IPS-NIHi11 (cell line): ENCODE results near the gene PROZ.
"Not testable (repeated sequence)": the region's sequence is repeated elsewhere in the genome, so short reads cannot be mapped to it uniquely, and the experiment has no call there.

Experiments
- DNase-seq: peaks from one replicate; pipeline ENCODE4 v3.0.0; 2012; ENCODE audit warnings: mixed read lengths, low spot score

PROZ gene, protein sequence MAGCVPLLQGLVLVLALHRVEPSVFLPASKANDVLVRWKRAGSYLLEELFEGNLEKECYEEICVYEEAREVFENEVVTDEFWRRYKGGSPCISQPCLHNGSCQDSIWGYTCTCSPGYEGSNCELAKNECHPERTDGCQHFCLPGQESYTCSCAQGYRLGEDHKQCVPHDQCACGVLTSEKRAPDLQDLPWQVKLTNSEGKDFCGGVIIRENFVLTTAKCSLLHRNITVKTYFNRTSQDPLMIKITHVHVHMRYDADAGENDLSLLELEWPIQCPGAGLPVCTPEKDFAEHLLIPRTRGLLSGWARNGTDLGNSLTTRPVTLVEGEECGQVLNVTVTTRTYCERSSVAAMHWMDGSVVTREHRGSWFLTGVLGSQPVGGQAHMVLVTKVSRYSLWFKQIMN

DNA sequence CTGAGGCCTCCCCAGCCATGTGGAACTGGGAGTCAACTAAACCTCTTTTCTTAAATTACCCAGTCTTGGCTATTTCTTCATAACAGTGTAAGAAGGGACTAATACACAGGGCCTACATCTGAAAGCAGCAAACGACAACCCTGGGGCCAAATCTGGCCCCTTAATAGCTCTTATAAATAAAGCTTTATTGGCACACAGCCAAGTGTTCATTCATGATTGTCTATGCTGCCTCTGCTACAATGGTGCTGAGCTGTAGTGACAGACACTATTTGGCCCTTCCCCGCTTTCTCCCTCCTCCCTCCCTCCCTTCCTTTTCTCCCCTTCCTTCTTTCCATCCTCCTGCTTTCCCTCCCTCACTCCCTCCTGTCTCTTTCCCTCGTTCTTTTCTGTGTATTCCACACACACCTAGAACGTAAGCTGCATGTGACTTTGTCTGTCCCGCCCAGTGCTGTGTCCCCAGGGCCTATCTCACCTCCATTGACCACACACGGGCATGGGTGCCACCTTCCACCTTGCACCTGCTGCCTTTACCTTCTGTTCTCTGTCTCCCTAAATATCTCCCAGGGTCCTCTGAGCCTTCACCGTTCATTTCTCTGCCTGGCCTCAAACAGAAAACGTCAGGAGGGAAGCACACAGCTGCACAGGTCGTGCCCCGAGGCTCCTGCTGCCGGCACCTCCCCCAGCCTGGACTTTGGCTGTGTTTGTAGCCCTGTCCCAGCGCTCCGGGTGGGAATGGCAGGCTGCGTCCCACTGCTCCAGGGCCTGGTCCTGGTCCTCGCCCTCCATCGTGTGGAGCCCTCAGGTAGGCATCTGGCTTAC, at the start of gene PROZ:
Gene PROZ (plus strand): TSS at position 720 of the 819 bp plus-strand sequence. CDS start 13 bp downstream, at position 733.
- DNase-seq = no peak

DNA sequence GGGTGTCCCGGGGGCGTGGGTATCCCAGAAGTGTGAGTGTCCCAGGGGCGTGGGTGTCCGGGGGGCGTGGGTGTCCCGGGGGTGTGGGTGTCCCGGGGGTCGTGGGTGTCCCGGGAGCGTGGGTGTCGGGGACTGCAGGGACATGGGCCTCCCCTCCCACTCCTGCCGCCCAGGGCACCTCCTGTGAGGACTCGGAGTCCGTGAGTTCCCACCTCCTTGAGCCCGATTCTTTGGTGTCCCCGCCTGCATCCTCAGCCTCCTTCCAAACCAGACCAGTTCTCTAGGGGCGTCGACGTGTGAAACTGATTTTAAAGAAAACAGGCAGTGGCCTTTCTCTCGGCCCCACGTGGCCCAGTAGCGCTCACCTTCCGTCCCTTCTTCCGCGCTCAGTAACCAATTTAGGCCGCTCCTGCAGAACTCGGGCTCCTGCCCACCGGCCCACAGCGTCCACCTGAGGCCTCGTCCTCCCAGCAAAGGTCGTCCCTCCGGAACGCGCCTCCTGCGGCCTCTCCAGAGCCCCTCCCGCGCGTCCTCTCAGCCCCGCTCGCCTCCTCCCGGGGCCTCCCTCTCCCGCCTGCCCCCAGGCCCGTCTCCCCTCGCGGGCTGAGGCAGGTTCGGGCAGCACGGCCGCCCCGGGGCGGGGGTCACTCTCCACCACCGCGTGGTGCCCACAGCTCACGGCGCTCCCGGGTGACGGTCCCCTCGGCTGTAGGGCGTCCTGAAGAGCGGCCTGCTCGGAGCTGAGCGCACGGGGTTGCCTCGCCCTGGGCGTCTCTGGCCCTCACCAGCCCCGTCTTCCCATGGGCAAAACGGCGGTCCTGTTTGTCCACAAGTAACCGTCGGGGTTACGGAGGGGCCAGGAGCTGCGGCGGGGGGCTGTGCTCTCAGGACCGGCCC, 49.0 kb upstream of the PROZ start:
- no peak for DNase-seq

DNA sequence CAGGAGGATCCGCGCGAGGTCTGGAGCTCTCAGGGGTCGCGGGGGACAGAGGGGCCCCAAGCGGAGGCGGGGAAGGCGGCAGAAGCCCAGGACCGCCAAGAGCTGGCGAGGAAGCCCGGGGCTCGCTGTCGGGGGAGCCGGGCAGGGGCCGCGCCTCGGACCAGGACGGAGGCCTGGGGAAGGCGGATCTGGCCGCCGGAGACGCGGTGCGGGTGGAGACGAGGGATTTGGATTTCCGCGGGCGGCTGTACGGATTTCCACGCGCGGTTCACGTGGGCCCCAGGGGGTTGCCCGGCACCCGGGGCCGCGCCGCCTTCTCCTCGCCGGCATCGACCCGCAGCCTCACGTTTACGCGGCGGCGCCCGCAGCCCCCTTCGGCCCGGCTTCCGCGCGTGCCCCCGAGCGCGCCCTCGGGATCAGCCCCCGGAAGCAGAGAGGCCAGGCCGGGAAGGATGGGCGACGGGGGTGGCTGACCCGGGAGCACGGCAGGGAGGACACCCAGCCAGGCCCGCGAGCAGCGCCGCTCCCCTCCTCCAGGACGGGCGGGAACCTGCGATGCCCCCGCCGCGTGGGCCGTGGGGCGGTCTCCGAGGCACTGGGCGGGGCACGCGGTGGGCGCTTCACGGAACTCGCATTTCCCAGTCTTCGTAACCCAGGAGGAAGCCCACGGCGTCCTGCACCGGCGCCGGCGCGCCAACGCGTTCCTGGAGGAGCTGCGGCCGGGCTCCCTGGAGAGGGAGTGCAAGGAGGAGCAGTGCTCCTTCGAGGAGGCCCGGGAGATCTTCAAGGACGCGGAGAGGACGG, 48.2 kb upstream of the PROZ start:
- no peak for DNase-seq

DNA sequence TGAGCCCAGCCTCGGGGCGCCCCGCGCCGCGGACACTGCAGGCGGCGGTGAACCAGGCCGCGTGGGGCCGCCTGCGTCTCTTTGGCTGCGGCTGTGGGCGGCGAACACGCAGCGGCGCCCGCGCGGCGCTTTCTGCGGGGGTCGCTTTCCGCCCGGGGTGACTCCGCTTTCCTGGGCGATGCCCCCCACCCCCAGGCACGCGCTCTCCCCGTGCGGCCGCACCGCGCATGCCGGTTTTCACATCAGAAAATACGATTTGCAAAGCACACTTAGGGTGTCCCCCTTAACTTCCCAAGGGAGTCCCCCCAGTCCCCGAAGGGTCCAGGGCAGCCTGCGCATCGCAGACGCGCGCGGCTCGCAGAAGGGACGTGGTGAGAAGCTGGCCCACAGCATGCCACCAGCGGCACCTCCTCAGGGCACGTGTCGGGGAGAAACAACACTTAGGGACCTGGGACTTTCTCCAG, 47.6 kb upstream of the PROZ start:
- no peak for DNase-seq

DNA sequence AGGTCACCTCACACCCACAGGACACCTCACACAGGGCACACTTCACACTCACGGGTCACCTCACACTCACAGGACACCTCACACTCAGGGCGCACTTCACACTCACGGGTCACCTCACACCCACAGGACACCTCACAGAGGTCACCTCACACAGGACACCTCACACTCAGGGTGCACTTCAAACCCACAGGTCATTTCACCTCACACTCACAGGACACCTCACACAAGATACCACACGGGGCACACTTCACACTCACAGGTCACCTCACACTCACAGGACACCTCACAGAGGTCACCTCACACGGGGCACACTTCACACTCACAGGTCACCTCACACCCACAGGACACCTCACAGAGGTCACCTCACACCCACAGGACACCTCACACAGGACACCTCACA, 46.6 kb upstream of the PROZ start:
- not testable (repeated sequence) for DNase-seq

DNA sequence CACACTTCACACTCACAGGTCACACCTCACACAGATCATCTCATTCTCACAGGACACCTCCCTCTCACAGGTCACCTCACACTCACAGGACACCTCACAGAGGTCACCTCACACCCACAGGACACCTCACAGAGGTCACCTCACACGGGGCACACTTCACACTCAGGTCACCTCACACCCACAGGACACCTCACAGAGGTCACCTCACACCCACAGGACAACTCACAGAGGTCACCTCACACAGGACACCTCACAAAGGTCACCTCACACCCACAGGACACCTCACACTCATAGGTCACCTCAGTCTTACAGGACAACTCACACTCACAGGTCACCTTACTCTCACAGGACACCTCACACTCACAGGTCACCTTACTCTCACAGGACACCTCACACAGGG, 46.0 kb upstream of the PROZ start:
- not testable (repeated sequence) for DNase-seq

DNA sequence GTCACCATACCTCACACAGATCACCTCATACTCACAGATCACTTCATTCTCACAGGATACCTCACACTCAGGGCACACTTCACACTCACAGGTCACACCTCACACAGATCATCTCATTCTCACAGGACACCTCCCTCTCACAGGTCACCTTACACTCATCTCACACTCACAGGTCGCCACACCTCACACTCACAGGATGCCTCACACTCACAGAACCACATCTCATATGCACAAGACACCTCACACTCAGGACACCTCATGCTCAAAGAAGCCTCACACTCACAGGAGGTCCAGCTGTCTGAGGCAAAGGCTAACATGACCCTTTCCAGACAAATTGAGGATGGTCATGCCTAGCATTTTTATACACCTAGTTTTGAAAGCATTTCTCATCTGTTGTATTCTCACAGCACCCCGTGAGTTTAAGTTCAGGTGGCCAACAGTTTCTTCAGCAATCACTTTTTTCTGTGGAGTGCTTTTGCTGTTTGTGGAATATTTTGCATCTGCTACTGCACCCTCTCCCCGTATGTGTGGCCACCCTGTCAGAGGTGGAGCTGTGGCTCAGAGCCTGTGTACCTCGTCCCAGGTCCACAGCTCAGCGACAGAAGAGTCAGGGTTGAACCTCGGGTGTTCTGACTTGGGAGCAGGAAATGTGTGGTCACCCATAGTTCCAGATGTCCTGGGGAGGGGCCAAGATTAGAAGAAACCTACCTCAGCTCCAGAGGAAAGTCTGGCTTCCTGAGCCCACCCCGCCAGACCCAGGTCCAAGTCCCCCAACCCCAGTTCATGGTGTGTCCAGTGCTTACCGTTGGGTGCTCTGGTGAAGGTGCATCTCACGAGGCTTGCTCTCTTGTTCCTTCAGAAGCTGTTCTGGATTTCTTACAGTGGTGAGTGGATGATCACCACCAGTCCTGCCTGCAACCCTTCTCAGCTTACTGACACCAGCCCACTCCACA, 45.3 kb upstream of the PROZ start:
- DNase-seq = no peak

DNA sequence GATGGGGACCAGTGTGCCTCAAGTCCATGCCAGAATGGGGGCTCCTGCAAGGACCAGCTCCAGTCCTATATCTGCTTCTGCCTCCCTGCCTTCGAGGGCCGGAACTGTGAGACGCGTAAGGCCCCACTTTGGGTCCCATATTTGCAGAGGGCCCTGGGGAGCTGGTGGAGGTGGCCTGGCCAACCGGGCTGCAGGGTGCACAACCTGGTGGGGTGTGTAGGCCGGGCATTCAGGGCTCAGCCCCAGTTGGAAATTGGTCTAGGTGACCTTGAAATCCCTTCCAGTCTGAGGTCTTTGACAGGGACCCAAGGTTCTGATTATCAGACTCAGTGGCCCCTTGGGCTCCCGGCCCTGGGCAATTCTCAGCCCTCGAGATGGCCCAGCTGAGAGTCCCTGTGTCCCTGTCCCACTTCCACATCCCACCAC, 44.6 kb upstream of the PROZ start:
- DNase-seq = no peak

DNA sequence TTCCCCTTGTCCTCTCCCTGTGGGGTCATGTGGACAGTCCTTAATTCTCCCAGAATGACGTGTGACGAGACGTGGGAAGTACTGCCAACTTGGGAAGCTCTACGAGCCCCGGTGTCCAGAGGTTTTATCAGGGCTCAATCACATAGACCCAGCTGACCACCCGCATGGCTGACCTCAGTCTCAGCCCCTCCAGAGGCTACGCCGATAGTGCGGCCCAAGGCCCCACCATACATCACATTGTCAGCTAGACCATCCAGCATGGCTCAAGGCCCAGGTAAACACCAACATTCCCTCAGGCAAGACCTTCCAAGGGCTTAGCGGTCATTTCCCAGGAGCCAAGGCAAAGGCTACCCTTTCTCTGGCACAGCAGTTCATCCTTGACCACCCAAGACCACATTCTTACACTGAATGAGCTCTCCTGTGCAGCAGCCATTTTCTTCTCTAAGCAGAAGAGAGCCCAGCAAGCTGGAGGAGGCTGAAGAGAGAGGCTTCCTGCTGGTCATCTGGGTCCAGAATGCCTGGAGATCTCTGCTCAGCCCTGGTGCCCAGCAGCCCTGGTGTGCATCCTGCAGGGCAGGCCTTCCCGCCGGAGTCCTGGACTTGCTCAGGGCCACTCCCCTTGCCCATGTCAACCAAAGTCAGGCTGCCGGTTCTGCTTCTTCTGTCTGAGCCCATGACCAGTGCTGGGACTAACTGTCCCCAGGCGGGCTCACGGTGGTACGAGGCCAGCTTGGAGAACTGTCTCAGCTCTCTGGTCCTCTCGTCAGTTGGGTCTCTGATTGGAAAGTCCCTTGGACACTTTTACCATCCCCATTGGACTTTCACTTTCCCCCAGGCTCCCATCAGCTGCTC, 43.7 kb upstream of the PROZ start:
- no peak for DNase-seq

DNA sequence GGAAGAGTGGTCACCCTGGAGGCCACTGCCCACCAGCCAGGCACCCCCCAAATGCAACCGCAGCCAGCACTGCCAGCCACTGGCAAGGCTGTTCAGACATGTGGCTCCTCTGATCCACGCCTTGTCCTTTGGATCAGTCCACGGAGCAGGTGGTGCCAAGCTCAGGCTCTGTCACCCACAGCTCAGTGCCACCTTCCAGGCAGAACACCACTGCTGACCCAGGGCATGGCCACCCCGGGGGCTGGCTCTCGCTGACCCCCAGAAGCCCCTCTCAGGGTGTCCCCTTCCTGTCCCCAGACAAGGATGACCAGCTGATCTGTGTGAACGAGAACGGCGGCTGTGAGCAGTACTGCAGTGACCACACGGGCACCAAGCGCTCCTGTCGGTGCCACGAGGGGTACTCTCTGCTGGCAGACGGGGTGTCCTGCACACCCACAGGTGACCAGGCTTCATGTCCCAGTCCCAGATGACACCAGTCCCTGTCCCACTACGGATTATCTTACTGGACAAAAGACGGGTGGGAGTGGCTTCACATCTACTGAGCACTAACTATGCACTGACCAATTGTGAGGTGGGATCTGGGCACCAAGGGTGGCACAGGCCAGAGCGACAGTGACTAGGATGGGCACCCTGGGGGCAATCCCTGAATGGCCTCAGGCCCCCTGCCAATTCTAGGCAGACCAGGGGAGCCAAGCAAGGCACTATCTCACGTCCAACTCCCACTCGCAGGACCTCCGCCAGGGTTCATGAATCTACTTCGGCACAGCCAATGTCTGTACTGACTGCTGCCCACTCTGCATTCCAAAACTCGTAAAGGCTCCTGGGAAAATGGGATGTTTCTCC, 42.9 kb upstream of the PROZ start:
- no peak for DNase-seq

DNA sequence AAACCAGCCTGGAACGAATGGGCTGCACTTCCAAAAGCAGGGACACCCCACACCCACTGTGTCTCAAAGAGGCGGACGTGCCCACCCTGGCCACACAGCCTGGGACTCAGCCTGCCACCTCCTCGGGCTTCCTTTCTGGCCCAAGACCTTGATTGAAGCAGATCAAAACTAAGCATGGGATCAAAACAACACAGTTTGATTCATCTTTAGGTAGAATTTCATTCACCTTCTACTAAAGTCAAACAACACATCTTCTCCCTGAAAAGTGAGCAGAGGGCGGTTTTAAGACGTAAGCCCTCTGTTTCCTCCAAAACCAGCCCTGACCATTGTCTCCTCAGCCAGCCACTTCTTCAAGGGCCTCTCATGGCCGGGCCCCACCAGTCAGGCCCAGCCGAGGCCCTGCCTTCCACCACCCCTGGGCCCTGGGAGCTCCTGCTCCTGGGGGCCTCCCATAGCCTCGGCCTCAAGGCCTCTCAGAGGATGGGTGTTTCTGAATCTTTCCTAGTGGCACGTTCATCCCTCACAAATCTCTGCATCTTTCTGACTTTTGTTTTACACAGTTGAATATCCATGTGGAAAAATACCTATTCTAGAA, 42.1 kb upstream of the PROZ start:
- no peak for DNase-seq

DNA sequence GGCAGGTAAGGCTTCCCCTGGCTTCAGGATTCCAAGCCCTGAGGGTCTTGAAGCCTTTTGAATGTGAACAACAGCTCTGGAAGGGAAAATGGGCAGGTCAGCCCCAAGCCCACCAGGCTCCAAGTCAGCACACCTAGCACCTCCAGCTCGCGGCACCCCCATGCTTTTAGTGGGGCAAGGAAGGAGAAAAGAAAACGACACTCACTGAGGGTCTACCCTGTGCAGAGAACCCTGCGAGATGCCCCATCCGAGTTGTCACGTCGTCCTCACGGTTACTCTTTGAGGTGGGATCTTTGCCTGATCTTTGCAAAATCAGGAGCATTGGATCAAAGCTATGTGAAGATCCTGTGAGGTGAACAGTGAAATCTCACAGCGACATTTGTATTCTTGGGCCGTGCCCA, 41.6 kb upstream of the PROZ start:
- DNase-seq = no peak

DNA sequence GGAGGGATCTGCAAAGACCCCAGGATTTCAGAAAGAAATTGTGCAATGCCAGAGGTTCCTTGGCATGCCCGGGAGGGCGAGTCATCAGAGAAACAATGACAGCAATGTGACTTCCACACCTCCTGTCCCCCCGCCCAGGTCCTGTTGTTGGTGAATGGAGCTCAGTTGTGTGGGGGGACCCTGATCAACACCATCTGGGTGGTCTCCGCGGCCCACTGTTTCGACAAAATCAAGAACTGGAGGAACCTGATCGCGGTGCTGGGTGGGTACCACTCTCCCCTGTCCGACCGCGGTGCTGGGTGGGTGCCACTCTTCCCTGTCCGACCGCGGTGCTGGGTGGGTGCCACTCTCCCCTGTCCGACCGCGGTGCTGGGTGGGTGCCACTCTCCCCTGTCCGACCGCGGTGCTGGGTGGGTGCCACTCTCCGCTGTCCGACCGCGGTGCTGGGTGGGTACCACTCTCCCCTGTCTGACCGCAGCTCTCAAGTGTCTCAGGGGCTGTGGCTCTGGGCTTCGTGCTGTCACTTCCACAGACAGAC, 41.0 kb upstream of the PROZ start:
- DNase-seq = no peak

DNA sequence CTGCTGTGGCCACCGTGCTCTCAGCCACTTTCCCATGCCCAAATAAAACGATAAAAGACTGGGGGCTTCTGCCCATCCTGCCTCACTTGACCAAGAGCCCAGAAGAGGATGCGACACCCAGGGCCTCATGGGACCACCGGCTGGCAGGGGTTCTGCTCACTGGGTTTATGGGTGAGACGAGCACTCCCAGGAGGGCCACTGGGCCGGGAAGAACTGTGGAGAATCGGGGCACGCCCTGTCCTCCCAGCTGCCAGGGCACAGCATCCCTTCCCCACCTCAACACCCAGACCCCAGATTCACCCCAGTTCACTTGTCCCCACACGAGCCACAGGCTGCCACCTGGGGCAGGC, 40.6 kb upstream of the PROZ start:
- DNase-seq = no peak

DNA sequence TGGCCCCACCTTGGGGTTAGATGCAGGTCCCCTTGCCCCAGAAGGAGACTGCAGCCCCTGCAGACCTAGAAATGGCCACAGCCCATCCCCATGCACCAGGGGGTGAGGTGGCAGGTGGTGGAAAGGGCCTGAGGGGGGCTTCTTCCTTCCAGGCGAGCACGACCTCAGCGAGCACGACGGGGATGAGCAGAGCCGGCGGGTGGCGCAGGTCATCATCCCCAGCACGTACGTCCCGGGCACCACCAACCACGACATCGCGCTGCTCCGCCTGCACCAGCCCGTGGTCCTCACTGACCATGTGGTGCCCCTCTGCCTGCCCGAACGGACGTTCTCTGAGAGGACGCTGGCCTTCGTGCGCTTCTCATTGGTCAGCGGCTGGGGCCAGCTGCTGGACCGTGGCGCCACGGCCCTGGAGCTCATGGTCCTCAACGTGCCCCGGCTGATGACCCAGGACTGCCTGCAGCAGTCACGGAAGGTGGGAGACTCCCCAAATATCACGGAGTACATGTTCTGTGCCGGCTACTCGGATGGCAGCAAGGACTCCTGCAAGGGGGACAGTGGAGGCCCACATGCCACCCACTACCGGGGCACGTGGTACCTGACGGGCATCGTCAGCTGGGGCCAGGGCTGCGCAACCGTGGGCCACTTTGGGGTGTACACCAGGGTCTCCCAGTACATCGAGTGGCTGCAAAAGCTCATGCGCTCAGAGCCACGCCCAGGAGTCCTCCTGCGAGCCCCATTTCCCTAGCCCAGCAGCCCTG, 40.0 kb upstream of the PROZ start:
- DNase-seq = no peak

DNA sequence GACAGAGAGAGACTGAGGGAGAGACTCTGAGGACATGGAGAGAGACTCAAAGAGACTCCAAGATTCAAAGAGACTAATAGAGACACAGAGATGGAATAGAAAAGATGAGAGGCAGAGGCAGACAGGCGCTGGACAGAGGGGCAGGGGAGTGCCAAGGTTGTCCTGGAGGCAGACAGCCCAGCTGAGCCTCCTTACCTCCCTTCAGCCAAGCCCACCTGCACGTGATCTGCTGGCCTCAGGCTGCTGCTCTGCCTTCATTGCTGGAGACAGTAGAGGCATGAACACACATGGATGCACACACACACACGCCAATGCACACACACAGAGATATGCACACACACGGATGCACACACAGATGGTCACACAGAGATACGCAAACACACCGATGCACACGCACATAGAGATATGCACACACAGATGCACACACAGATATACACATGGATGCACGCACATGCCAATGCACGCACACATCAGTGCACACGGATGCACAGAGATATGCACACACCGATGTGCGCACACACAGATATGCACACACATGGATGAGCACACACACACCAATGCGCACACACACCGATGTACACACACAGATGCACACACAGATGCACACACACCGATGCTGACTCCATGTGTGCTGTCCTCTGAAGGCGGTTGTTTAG, 39.2 kb upstream of the PROZ start:
- no peak for DNase-seq
